DND-41 (cell line): ENCODE results near the gene MFNG.

ENCODE experiments used
- ATAC-seq: fragments of 200-7000 bp; cut with Tn5 transposase; 3 replicates; pipeline ENCODE4 v1.9.1; 2021; ENCODE audit warnings: low read depth; ENCODE audit not compliant: insufficient read depth
- DNase-seq: peaks from one replicate; pipeline ENCODE4 v3.0.0-alpha.2; 2020
- H2AFZ ChIP-seq: 2 replicates; pipeline ENCODE4 v1.6.0; 2012; ENCODE audit warnings: low read depth, low read length
- H3K27ac ChIP-seq: 2 replicates; pipeline ENCODE4 v1.5.1; 2012; ENCODE audit warnings: low read length, inconsistent platforms
- H3K27me3 ChIP-seq: fragments of 200-600 bp; sonication (generic); 2 replicates; pipeline ENCODE4 v1.6.0; 2012; ENCODE audit warnings: low read length, mild to moderate bottlenecking, inconsistent platforms; ENCODE audit not compliant: insufficient read depth, poor library complexity
- H3K36me3 ChIP-seq: 2 replicates; pipeline ENCODE4 v1.5.1; 2012; ENCODE audit warnings: low read length, inconsistent platforms; ENCODE audit not compliant: insufficient read depth
- H3K4me1 ChIP-seq: 2 replicates; pipeline ENCODE4 v1.5.1; 2012; ENCODE audit warnings: mild to moderate bottlenecking, low read length; ENCODE audit not compliant: insufficient read depth
- H3K4me2 ChIP-seq: 2 replicates; pipeline ENCODE4 v1.6.0; 2012; ENCODE audit warnings: mild to moderate bottlenecking, moderate library complexity, low read length, inconsistent platforms; ENCODE audit not compliant: insufficient read depth
- H3K4me3 ChIP-seq, 2 experiments: fragments of 200-600 bp in 1 of 2; shearing (Covaris generic) in 1 of 2; 2 replicates each; pipeline ENCODE4 v1.5.1; 2012 to 2016; ENCODE audit warnings: inconsistent platforms in 2 of 2, low read length in 2 of 2, mild to moderate bottlenecking in 2 of 2, low read depth in 1 of 2, moderate library complexity in 1 of 2
- H3K79me2 ChIP-seq: 2 replicates; pipeline ENCODE4 v1.6.0; 2012; ENCODE audit warnings: low read length, inconsistent platforms; ENCODE audit not compliant: insufficient read depth
- H3K9ac ChIP-seq: 2 replicates; pipeline ENCODE4 v1.6.0; 2012; ENCODE audit warnings: low read depth, mild to moderate bottlenecking, inconsistent platforms, low read length, moderate library complexity
- H3K9me3 ChIP-seq: 2 replicates; pipeline ENCODE4 v1.5.1; 2012; ENCODE audit warnings: low read length, moderate library complexity, mild to moderate bottlenecking, inconsistent platforms; ENCODE audit not compliant: insufficient read depth, severe bottlenecking
- H4K20me1 ChIP-seq: 2 replicates; pipeline ENCODE4 v1.6.0; 2012; ENCODE audit warnings: low read length; ENCODE audit not compliant: insufficient read depth
- EZH2 ChIP-seq: IDR thresholded peaks from 3 replicates; pipeline ENCODE4 v1.6.1; 2012; ENCODE audit warnings: borderline replicate concordance, low read depth, mild to moderate bottlenecking, moderate library complexity, low read length, inconsistent platforms; ENCODE audit not compliant: severe bottlenecking
- TF ChIP-seq, protein P1 (sequence below): IDR thresholded peaks from 2 replicates; pipeline ENCODE4 v1.5.1; 2012; ENCODE audit warnings: borderline replicate concordance, low read length, moderate library complexity, mild to moderate bottlenecking; ENCODE audit not compliant: poor library complexity, severe bottlenecking; ENCODE audit errors: extremely low read depth

MFNG gene

GRCh38 chr22:37467391-37467955, 18.7 kb downstream of the MFNG start:
- Histone ChIP-seq H3K27me3 (no peaks in the 10 kb centered on the region), H3K79me2 (no peaks in the 10 kb centered on the region), H4K20me1 (peaks cover 27% of the 10 kb centered on the region), H3K9ac (no peak overlapping the region), H3K4me3 (no peak overlapping the region), H3K36me3 (peaks cover 7% of the 10 kb centered on the region), H3K4me2 (no peak overlapping the region), H2AFZ (no peak overlapping the region), H3K4me1 (no peaks in the 10 kb centered on the region), H3K27ac (no peak overlapping the region), H3K9me3 (no peaks in the 10 kb centered on the region)
- ATAC-seq (no peak), DNase-seq (no peak)
- TF ChIP-seq EZH2: no peak
- TF ChIP-seq, protein P1, sequence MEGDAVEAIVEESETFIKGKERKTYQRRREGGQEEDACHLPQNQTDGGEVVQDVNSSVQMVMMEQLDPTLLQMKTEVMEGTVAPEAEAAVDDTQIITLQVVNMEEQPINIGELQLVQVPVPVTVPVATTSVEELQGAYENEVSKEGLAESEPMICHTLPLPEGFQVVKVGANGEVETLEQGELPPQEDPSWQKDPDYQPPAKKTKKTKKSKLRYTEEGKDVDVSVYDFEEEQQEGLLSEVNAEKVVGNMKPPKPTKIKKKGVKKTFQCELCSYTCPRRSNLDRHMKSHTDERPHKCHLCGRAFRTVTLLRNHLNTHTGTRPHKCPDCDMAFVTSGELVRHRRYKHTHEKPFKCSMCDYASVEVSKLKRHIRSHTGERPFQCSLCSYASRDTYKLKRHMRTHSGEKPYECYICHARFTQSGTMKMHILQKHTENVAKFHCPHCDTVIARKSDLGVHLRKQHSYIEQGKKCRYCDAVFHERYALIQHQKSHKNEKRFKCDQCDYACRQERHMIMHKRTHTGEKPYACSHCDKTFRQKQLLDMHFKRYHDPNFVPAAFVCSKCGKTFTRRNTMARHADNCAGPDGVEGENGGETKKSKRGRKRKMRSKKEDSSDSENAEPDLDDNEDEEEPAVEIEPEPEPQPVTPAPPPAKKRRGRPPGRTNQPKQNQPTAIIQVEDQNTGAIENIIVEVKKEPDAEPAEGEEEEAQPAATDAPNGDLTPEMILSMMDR: no peak

GRCh38 chr22:37464181-37464580, 22.0 kb downstream of the MFNG start:
- H3K4me3 ChIP-seq: no peak overlapping the region
- no peak overlapping the region for H3K4me2 ChIP-seq
- no peak overlapping the region for H3K27ac ChIP-seq
- H3K9me3 ChIP-seq: no peaks in the 10 kb centered on the region
- no peak overlapping the region for H3K9ac ChIP-seq
- H2AFZ ChIP-seq: no peak overlapping the region
- ATAC-seq (no peak), DNase-seq (no peak)
- peaks cover 20% of the 10 kb centered on the region for H4K20me1 ChIP-seq
- TF ChIP-seq, protein P1: no peak
- TF ChIP-seq EZH2: no peak
- no peaks in the 10 kb centered on the region for H3K4me1 ChIP-seq
- H3K79me2 ChIP-seq: no peaks in the 10 kb centered on the region
- H3K36me3 ChIP-seq: peaks cover 4% of the 10 kb centered on the region; the same call in 1 of the 2 replicates
- H3K27me3 ChIP-seq: no peaks in the 10 kb centered on the region

- DNase-seq (peak; percentile 59), ATAC-seq (peak; percentile 81)
- Histone ChIP-seq H4K20me1 (peaks cover 15% of the 10 kb centered on the region), H3K9ac (no peak overlapping the region), H2AFZ (no peak overlapping the region), H3K27me3 (no peaks in the 10 kb centered on the region), H3K9me3 (no peaks in the 10 kb centered on the region), H3K4me2 (no peak overlapping the region), H3K36me3 (peaks cover 4% of the 10 kb centered on the region; the same call in 1 of the 2 replicates), H3K4me1 (no peaks in the 10 kb centered on the region), H3K79me2 (no peaks in the 10 kb centered on the region), H3K27ac (no peak overlapping the region), H3K4me3 (no peak overlapping the region)
- TF ChIP-seq EZH2: no peak
- TF ChIP-seq, protein P1: no peak
Measured at GRCh38 chr22:37462983-37463382, 23.2 kb downstream of the MFNG start.
